ENCODE data around the gene TBC1D17.

TBC1D17 gene

DNA sequence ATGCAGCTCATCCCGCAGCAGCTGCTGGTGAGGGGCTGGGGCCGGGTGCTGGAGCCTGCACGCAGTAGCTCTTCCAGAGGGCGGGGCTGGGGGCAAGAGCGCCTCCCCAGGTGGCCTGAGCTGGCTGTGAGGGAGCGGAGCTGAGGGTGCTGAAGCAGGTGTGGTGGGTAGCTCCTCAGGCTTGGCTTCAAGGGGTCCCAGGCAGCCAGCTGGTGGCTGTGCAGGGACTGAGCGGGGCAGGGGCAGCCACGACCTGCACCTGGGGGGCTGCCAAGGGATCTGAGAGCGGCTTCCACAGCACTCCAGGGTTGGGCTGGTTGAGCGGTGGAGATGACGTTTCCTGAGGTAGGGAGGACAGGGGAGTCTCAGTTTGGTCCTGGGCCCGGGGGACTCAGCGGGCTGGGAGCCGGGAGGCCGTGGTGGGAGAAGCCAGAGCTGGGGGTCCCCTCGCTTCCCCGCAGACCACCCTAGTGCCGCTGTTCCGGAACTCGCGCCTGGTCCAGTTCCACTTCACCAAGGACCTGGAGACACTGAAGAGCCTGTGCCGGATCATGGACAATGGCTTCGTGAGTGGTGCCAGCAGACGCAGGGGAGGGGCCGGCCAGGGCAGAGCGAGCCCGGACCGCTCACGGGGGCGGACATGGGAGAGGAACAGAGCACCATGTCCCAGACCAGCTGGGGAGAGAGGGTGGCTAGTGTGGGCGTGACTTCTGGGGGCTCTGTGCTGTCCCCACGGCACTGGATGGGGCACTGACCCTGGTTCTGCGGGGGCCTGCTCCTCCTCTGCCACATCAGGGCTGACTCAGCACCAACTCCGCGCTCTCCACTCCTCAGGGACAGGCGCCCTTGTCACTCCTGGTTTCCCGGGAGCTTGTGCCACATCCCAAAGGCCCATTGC lies 19.2 kb upstream of the TBC1D17 start:
- TF ChIP-seq, protein P1, sequence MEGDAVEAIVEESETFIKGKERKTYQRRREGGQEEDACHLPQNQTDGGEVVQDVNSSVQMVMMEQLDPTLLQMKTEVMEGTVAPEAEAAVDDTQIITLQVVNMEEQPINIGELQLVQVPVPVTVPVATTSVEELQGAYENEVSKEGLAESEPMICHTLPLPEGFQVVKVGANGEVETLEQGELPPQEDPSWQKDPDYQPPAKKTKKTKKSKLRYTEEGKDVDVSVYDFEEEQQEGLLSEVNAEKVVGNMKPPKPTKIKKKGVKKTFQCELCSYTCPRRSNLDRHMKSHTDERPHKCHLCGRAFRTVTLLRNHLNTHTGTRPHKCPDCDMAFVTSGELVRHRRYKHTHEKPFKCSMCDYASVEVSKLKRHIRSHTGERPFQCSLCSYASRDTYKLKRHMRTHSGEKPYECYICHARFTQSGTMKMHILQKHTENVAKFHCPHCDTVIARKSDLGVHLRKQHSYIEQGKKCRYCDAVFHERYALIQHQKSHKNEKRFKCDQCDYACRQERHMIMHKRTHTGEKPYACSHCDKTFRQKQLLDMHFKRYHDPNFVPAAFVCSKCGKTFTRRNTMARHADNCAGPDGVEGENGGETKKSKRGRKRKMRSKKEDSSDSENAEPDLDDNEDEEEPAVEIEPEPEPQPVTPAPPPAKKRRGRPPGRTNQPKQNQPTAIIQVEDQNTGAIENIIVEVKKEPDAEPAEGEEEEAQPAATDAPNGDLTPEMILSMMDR (IDR thresholded peaks at IDR 0.05): 0 out of 2 replicates have a peak, but pooled peaks have one; percentile 4
- no peak for TF ChIP-seq ZFX (IDR thresholded peaks at IDR 0.05; ENCODE audit: borderline replicate concordance)
- peak overlapping the region; percentile 96 for H3K27ac ChIP-seq

DNA sequence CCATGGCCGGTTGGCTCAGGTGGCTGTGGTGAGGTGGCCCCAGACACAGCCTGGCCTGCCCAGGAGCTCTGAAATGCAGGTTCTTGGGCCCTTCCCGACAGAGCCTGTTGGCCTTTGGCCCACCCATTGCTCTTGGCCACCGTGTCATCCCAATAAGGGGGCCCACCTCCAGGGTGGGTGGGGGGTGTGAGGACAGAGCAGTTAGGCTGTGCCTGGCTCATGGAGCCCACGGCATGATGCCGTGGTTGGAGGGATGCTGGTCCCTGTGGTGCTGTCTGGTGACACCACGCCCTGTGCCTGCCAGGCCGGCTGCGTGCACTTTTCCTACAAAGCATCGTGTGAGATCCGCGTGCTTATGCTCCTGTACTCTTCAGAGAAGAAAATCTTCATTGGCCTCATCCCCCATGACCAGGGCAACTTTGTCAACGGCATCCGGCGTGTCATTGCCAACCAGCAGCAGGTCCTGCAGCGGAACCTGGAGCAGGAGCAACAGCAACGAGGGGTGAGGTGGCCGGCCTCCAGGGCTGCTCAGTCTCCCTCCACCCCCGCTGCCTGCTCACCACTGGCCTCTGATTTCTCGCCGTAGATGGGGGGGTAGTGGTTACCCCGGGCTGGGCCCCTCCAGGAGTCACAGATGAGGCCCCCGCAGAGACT lies 17.7 kb upstream of the TBC1D17 start:
- peak overlapping the region; percentile 96 for H3K27ac ChIP-seq
- no peak for TF ChIP-seq ZFX (IDR thresholded peaks at IDR 0.05; ENCODE audit: borderline replicate concordance)
- TF ChIP-seq, protein P1 (IDR thresholded peaks at IDR 0.05): no peak

DNA sequence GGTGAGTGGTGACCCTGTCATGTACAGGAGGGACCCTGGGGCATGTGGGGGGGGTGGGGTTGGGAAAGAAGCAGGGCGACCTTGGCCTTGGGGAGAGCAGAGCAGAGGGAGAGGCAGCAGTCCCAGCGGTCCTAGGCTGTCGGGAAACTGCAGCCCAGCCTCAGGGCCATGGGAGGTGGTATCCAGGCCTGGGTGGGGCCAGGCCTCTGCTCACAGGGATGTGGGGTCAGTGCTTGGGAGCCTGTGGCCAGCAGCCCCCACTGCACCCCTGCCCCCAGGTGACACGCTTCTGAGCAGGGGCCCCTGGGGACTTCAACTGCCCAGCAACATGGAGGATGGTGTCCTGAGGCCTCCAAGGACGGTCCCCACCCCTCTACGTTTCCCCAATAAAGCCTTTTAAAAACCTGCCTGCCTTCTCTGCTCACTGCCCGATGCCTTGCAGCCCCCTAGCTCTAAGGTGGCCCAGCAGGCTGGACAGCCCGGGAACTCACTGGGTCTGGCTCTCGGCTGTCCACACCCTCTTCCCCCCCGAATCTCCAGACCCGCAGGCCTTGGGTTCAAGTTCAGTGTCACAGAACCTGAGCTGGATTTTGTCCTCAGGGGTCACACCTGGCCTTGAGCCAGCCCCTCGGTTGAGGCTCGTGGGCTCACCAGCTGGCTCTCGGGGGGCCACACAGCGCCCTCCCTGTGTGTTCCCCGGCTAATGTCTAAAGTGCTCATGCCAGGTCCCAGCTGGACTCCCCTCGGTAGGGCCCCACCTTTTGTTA lies 17.0 kb upstream of the TBC1D17 start:
- H3K27ac ChIP-seq: peak overlapping the region; percentile 96
- TF ChIP-seq, protein P1 (IDR thresholded peaks at IDR 0.05): no peak
- no peak for TF ChIP-seq ZFX (IDR thresholded peaks at IDR 0.05; ENCODE audit: borderline replicate concordance)

DNA sequence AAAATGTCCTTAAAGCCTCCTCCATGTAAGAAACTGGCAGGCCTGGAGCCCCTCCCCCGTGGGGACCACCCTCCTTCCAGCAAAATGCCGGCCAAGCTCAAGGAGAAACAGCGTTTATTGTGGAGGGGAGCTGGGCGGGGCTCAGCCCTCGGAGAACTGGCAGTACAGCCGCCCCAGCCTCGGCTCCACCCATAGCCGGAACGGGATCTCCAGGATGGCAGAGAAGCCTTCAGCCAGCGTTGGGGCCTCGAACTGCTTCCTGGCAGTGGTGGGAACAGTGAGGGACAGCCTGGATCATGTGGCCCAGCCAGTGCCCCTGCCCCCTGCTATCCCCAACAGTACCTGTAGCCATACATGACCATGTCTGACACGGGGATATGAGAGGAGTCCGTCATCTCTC lies 16.4 kb upstream of the TBC1D17 start:
- TF ChIP-seq, protein P1 (IDR thresholded peaks at IDR 0.05): no peak
- no peak for TF ChIP-seq ZFX (IDR thresholded peaks at IDR 0.05; ENCODE audit: borderline replicate concordance)
- H3K27ac ChIP-seq: peak overlapping the region; percentile 96

DNA sequence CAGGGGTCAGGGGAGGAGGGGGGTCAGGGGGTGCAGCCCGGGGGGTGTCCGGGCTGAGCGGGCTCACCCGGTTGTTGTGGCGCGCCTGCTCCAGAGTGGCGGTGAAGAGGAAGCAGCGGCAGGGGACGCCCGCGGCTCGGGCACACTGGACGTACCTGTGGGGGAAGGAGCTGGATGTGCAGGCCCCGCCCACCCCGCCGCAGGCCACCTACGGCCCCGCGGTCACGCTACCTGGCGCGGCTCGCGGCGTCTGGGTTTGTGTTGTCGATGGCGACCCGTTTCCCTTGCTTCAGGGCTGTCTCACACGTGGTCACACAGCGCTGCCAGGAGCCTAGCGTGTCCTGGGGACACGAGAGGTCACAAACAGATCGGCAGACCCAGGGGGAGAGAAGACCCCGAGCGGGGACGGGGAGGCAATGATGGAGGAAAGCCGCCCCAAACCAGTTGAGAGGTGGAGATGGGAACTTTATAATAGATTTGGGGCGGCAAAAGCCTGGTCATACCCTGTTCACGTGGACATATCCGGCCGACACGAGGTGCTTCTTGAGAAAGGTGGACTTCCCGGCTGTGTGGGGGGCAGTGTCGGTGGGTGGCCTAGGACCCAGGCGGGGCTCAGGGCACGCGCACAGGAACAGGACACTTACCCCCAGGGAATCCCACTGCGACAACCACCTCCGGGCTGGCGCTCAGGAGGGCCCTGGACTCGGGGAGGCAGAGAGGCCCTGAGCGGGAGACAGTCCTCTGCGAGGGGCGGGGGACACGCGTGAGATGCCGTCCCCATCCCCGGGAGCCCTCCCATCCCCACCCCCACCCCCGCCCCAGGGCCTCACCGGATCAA lies 15.7 kb upstream of the TBC1D17 start:
- TF ChIP-seq, protein P1 (IDR thresholded peaks at IDR 0.05): peak; percentile 51
- no peak for TF ChIP-seq ZFX (IDR thresholded peaks at IDR 0.05; ENCODE audit: borderline replicate concordance)
- peak overlapping the region; percentile 96 for H3K27ac ChIP-seq

DNA sequence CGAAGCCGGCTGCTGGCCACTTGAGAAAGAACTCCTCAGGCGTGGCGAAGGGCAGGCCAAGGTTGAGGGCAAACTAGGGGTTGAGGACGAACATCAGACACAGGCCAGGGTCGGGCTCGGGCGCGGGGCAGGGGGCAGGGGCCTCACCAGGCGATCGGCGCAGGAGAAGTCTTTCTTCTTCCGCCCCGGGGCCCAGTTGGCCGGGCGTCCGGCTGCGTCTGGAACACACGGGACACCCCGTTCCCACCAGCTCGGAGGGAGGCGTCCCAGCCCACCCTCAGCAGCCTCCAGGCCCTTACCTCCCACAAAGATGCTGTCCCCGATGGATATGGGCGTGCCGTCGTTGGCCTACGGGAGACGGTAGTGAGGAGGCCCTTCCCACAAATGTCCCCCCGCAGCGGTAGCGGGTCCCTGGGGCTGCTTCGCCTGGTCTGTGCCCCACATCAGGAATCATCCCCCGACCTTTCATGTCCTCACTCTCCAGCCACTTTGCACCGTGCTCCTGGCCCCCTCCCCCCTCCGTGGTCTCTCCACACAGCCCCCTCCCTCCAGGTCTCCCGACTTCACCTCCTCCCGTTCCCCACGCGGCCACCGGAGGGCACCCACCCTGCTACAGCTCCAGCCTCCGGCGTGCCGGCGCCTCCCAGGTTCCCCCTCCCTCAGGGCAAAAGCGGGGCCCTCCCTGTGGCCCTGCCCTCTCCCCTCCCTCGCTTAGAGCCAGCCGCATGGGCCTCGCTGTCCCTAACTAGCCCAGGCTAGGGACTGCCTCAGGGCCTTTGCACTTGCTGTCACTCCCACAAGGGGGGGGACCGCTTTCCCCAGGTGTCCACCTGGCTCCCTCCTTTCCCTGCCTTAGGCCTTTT lies 14.9 kb upstream of the TBC1D17 start:
- peak overlapping the region; percentile 96 for H3K27ac ChIP-seq
- TF ChIP-seq, protein P1 (IDR thresholded peaks at IDR 0.05): peak; percentile 56
- no peak for TF ChIP-seq ZFX (IDR thresholded peaks at IDR 0.05; ENCODE audit: borderline replicate concordance)
